ENCODE results near the gene FAM210A.
A peak's percentile ranks its signal among the peaks of the same experiment; 100 is the strongest.
"Not testable (repeated sequence)": the region's sequence is repeated elsewhere in the genome, so short reads cannot be mapped to it uniquely, and the experiment has no call there.

Gene FAM210A

DNA sequence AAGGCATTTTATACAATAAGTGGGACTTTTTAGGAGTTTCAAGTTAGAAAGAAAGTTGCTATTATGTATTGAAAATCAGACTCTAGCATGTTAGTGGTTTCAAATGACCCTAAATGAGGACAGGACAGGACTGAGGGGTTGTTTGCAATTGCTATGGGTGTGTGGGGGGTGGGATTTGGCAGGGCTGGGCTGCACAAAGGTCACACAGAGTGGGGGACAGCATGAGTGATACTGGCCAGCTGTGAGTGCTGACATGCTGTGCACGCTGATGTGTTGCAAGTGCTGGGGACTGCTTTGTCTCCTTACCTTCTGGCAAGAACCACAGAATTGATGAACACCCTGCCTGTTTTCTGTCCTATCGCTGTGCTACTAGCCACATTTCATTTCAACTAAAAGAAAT lies 29.9 kb upstream of the FAM210A start:
- H2AFZ ChIP-seq (ENCODE audit: low read length): no peak overlapping the region
- no peak overlapping the region for H3K9ac ChIP-seq (ENCODE audit: low read length)
- H3F3A ChIP-seq (ENCODE audit: insufficient read depth, low read length): no peaks in the 10 kb centered on the region
- H3K36me3 ChIP-seq (ENCODE audit: insufficient read depth, low read length): peaks cover 89% of the 10 kb centered on the region
- H3K9me2 ChIP-seq (ENCODE audit: low read depth, low read length): no peaks in the 10 kb centered on the region
- TF ChIP-seq CTCF (IDR thresholded peaks at IDR 0.05; ENCODE audit: low read length) (no peak), EZH2 (IDR thresholded peaks at IDR 0.05; ENCODE audit: borderline replicate concordance, low read length) (no peak)
- no peak overlapping the region for H3K4me3 ChIP-seq (ENCODE audit: low read depth, low read length, poor library complexity, severe bottlenecking)
- H3K79me2 ChIP-seq (ENCODE audit: insufficient read depth, low read length): no peaks in the 10 kb centered on the region
- no peak overlapping the region for H3K27ac ChIP-seq (ENCODE audit: low read depth, low read length, poor library complexity, severe bottlenecking)
- no peaks in the 10 kb centered on the region for H4K20me1 ChIP-seq (ENCODE audit: insufficient read depth, low read length)
- H3K4me2 ChIP-seq (ENCODE audit: low read length): no peak overlapping the region
- H3K4me1 ChIP-seq (ENCODE audit: insufficient read depth, low read length, severe bottlenecking): no peaks in the 10 kb centered on the region
- H3K9me3 ChIP-seq (ENCODE audit: low read length): no peaks in the 10 kb centered on the region
- H3K27me3 ChIP-seq (ENCODE audit: insufficient read depth, low read length): no peaks in the 10 kb centered on the region

- not testable (repeated sequence) for H3K27me3 ChIP-seq (ENCODE audit: insufficient read depth, low read length); H4K20me1 ChIP-seq (ENCODE audit: insufficient read depth, low read length); H3K4me1 ChIP-seq (ENCODE audit: insufficient read depth, low read length, severe bottlenecking); H2AFZ ChIP-seq (ENCODE audit: low read length); H3K79me2 ChIP-seq (ENCODE audit: insufficient read depth, low read length); H3K9me3 ChIP-seq (ENCODE audit: low read length); H3K4me2 ChIP-seq (ENCODE audit: low read length); H3K4me3 ChIP-seq (ENCODE audit: low read depth, low read length, poor library complexity, severe bottlenecking); H3K27ac ChIP-seq (ENCODE audit: low read depth, low read length, poor library complexity, severe bottlenecking); H3K9ac ChIP-seq (ENCODE audit: low read length); H3F3A ChIP-seq (ENCODE audit: insufficient read depth, low read length); H3K9me2 ChIP-seq (ENCODE audit: low read depth, low read length)
- H3K36me3 ChIP-seq (ENCODE audit: insufficient read depth, low read length): peaks cover 91% of the 10 kb centered on the region
These were observed 25.2 kb upstream of the FAM210A start for GRCh38 chr18:13751599-13751998.

- peaks cover 5% of the 10 kb centered on the region for H3K4me1 ChIP-seq (ENCODE audit: insufficient read depth, low read length, severe bottlenecking)
- no peak overlapping the region for H3K4me3 ChIP-seq (ENCODE audit: low read depth, low read length, poor library complexity, severe bottlenecking)
- TF ChIP-seq EZH2 (IDR thresholded peaks at IDR 0.05; ENCODE audit: borderline replicate concordance, low read length) (no peak), CTCF (IDR thresholded peaks at IDR 0.05; ENCODE audit: low read length) (no peak)
- H2AFZ ChIP-seq (ENCODE audit: low read length): no peak overlapping the region
- H3K9ac ChIP-seq (ENCODE audit: low read length): no peak overlapping the region
- no peaks in the 10 kb centered on the region for H3K9me2 ChIP-seq (ENCODE audit: low read depth, low read length)
- H3K36me3 ChIP-seq (ENCODE audit: insufficient read depth, low read length): peaks cover 87% of the 10 kb centered on the region
- H3K27ac ChIP-seq (ENCODE audit: low read depth, low read length, poor library complexity, severe bottlenecking): no peak overlapping the region
- H3K4me2 ChIP-seq (ENCODE audit: low read length): no peak overlapping the region
- H4K20me1 ChIP-seq (ENCODE audit: insufficient read depth, low read length): no peaks in the 10 kb centered on the region
- no peaks in the 10 kb centered on the region for H3F3A ChIP-seq (ENCODE audit: insufficient read depth, low read length)
- no peaks in the 10 kb centered on the region for H3K79me2 ChIP-seq (ENCODE audit: insufficient read depth, low read length)
- no peaks in the 10 kb centered on the region for H3K27me3 ChIP-seq (ENCODE audit: insufficient read depth, low read length)
- H3K9me3 ChIP-seq (ENCODE audit: low read length): no peaks in the 10 kb centered on the region
These were observed 20.3 kb upstream of the FAM210A start for GRCh38 chr18:13746633-13747032.

GRCh38 chr18:13745696-13746095 lies 19.3 kb upstream of the FAM210A start:
- H3K4me1 ChIP-seq (ENCODE audit: insufficient read depth, low read length, severe bottlenecking): peaks cover 5% of the 10 kb centered on the region
- H3K36me3 ChIP-seq (ENCODE audit: insufficient read depth, low read length): peaks cover 92% of the 10 kb centered on the region
- no peaks in the 10 kb centered on the region for H4K20me1 ChIP-seq (ENCODE audit: insufficient read depth, low read length)
- no peak overlapping the region for H3K9ac ChIP-seq (ENCODE audit: low read length)
- H3K27me3 ChIP-seq (ENCODE audit: insufficient read depth, low read length): no peaks in the 10 kb centered on the region
- TF ChIP-seq CTCF (IDR thresholded peaks at IDR 0.05; ENCODE audit: low read length) (no peak), EZH2 (IDR thresholded peaks at IDR 0.05; ENCODE audit: borderline replicate concordance, low read length) (no peak)
- no peaks in the 10 kb centered on the region for H3K9me2 ChIP-seq (ENCODE audit: low read depth, low read length)
- H3K9me3 ChIP-seq (ENCODE audit: low read length): no peaks in the 10 kb centered on the region
- H3F3A ChIP-seq (ENCODE audit: insufficient read depth, low read length): no peaks in the 10 kb centered on the region
- no peak overlapping the region for H3K4me3 ChIP-seq (ENCODE audit: low read depth, low read length, poor library complexity, severe bottlenecking)
- no peak overlapping the region for H2AFZ ChIP-seq (ENCODE audit: low read length)
- no peak overlapping the region for H3K4me2 ChIP-seq (ENCODE audit: low read length)
- peak overlapping the region; percentile 31 for H3K27ac ChIP-seq (ENCODE audit: low read depth, low read length, poor library complexity, severe bottlenecking)
- H3K79me2 ChIP-seq (ENCODE audit: insufficient read depth, low read length): no peaks in the 10 kb centered on the region

All from OCI-LY1 (cell line).